ENCODE data around the gene SERINC2.
A peak's percentile ranks its signal among the peaks of the same experiment; 100 is the strongest.
"Not testable (repeated sequence)": the region's sequence is repeated elsewhere in the genome, so short reads cannot be mapped to it uniquely, and the experiment has no call there.

Gene SERINC2

DNA sequence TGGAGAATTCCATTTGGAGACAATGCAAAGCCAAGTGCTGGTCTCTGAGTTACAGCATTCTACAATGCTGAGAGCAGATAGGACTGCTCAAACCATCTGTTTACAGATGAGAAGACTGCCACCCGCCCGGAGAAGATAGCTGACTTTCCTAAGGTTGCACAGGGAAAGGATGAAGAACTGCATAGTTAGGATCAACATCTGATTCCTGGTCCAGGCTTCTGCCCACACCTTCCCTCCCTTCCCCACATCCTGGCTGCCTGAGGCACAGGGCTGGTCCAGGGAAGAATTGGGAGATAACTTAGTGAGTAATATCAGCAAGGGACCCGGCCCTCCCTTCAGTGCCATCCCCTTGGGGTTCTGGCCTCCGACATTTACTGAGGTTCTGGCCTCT, 2.0 kb downstream of the SERINC2 start:
- DNase-seq (ENCODE audit: low read depth): no peak

DNA sequence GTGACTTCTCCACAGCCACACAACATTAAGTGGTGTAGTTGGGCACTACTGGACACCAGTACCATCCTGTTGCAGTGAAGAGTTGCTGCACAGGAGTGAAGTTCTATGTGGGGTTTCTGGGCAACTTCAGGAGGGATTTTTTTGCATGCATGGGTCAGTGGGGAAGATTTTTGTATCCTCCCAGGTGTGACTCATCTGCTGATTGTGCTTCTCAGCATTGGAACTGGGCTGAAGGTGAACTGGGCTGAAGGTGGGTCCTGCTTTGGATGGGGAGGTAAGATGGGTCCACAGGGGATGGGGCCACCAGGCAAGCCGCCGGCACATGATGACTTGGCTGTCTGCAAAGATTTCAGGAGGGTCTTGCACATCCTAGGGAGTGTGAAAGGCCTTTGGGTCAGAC, 2.6 kb downstream of the SERINC2 start:
- DNase-seq (ENCODE audit: low read depth): no peak

GRCh38 chr1:31416101-31416736, 3.2 kb downstream of the SERINC2 start:
- no peak for DNase-seq (ENCODE audit: low read depth)

- DNase-seq (ENCODE audit: low read depth): no peak
These were observed 4.1 kb downstream of the SERINC2 start for GRCh38 chr1:31417148-31417547.

GRCh38 chr1:31418626-31419323, 5.8 kb downstream of the SERINC2 start:
- DNase-seq (ENCODE audit: low read depth): peak; percentile 29

GRCh38 chr1:31420716-31421115, 7.7 kb downstream of the SERINC2 start:
- DNase-seq (ENCODE audit: low read depth): no peak

- DNase-seq (ENCODE audit: low read depth): peak; percentile 41
These were observed 8.5 kb downstream of the SERINC2 start for GRCh38 chr1:31421371-31422040.

DNA sequence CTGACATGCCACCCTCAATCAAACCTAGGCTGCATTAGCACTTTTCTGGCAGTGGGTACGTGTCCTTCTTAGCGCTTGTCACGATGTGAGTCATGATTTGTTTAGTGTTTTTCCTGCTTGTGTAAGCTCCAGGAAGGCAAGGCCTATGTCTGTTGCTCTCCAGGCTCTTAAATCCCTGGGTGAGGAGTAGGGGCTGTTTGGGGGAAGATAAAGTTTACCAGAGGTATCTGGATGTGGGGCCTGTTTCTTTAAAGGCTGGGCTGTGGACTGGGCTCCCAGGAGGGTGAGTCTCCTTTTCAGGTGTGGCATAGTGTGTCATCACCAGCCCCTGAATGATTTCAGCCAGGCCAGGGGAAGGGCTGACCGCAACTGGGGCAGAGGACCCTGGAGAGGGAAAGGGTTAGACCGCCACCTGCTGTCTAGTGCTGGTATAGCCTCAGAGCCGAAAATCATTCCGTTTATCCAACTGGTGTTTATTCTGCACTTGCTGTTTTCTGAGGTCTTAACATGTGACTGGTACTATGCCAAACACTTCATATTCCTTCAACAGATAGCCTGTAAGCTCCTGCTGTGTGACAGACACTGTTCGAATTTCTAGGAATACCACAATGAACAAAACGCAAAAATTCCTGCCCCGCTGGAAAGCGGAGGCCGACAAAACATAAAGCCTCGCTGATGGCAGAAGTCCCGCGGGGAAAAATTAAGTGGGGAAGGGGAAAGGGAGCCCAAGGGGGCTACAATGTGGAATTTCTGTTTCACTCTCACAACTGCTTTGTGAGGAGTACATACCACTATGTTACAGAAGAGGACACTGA, 9.7 kb downstream of the SERINC2 start:
- peak; percentile 86 for DNase-seq (ENCODE audit: low read depth)

GRCh38 chr1:31423418-31423947, 10.5 kb downstream of the SERINC2 start:
- no peak for DNase-seq (ENCODE audit: low read depth)

- DNase-seq (ENCODE audit: low read depth): no peak
These were observed 11.6 kb downstream of the SERINC2 start for GRCh38 chr1:31424568-31424967.

DNA sequence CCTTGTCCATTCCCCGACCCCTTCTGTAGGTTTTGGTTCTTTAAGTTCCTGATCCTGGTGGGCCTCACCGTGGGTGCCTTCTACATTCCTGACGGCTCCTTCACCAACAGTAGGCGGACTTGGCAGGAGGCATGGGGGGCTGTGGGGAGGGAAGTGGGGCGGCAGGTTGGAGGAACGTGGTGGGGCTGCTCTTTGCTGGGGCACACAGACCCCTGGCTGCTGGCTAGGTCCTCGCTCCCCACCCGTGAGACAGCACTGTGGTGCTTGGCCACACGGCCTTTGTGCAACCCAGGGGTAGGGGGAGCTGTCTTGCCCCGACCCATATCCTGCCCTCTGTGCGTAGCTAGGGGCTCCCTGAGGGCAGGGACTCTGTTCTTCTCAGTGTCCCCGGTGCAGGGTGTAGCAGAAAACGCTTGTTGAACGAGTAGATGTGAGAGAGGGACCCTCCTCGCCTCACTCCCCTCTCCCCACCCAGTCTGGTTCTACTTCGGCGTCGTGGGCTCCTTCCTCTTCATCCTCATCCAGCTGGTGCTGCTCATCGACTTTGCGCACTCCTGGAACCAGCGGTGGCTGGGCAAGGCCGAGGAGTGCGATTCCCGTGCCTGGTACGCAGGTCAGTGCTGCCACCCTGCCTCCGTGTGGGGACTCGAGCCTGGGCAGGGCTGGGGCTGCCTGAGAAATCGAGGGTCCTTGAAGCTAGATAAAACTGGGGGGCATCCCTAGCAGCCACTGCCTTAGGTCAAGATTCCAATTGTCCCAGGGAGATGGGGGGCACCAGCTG, 12.5 kb downstream of the SERINC2 start:
- no peak for DNase-seq (ENCODE audit: low read depth)

DNA sequence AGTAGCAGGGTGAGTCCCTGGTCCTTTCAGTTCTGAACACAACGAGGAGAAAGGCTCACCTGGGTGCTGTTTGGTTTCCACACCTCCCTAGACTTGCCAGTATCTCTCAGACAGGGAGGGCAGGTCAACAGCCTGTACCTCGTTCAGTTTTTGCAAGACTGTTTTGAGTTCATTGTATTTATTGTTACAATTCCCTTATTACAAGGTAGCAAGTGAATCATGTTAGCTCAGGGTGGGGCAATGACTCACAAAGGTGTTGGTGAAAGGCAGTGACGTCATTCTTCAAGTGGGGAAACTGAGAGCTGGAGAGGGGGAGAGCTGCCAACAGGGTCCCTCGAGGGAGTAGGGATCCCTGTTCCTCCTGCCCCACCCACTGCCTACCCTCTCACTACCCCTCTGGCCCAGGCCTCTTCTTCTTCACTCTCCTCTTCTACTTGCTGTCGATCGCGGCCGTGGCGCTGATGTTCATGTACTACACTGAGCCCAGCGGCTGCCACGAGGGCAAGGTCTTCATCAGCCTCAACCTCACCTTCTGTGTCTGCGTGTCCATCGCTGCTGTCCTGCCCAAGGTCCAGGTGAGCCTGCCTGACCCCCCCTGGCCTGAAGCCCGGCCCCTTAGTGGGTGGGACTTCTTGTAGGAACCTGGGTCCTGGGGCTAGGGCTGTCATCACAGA, 13.4 kb downstream of the SERINC2 start:
- DNase-seq (ENCODE audit: low read depth): no peak

DNA sequence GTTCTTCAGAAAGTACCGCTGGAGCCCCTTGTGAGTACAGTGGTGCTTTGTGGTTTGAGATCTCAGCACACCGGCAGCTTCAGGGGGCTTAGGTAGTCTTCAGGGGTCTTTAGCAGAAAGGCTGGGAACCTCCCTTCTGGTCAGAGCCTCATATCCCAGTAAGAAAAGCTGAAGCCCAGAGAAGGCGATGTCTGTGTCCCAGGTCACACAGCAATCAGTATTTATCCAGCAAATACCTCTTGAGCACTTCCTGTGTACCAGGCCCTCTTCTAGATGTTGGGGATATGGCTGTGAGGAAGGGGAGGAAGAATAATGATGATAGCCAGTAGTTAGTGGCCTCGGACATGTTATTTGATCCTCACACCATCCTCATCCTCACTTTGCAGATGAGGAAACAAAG, 14.3 kb downstream of the SERINC2 start:
- DNase-seq (ENCODE audit: low read depth): no peak

GRCh38 chr1:31428436-31429221, 15.6 kb downstream of the SERINC2 start:
- DNase-seq (ENCODE audit: low read depth): no peak

- no peak for DNase-seq (ENCODE audit: low read depth)
These were observed 16.6 kb downstream of the SERINC2 start for GRCh38 chr1:31429583-31429982.

- not testable (repeated sequence) for DNase-seq (ENCODE audit: low read depth)
These were observed 18.6 kb downstream of the SERINC2 start for GRCh38 chr1:31431351-31432257.

DNA sequence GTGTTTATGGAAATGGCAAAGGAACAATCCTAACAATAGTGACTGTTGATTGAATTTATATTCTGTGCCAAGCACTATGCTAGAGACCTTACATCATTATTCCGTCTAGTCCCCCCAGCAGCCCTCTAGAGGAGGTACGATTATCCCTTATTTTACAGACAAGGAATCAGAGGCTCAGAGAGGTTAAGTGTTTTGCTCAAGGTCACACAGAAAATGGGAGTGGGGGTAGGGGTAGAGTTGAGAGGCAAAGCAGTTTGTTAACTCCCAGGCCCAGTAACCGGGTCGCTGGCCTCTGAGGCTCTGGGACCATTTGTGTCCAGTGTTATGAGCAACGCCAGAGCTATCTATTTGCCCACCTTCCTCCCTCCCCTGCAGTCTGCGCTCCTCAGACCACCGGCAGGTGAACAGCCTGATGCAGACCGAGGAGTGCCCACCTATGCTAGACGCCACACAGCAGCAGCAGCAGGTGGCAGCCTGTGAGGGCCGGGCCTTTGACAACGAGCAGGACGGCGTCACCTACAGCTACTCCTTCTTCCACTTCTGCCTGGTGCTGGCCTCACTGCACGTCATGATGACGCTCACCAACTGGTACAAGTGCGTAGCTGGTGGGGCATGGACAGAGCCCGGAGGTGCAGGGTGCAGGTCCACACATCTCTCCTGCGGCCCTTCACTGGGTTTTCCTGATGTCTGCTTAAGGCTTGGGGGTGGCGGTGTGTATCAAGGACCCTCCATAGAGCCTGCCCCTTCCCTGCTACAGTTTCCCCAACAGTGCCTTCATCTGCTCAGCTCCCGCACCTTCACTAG, 19.8 kb downstream of the SERINC2 start:
- DNase-seq (ENCODE audit: low read depth): no peak

GRCh38 chr1:31433396-31433930, 20.4 kb downstream of the SERINC2 start:
- no peak for DNase-seq (ENCODE audit: low read depth)

Measured in EH (cell line).